H4 (cell line): ENCODE data around the gene PCSK4. TPM values are rescaled to one million over a fixed set of nuclear protein-coding genes. Genes with fewer than 3 reads are reported as not detected.
"Not testable (repeated sequence)": the region's sequence is repeated elsewhere in the genome, so short reads cannot be mapped to it uniquely, and the experiment has no call there.

ENCODE experiments used
- DNase-seq: peaks from one replicate; pipeline ENCODE4 v3.0.0-alpha.2; 2015; ENCODE audit warnings: low spot score
- total RNA-seq: library from RNA; depleted of rRNA; stranded (reverse); fragments of >200 nt; shearing (Covaris generic); gene quantifications from 2 replicates; pipeline ENCODE4 v1.2.3, GENCODE V29; 2014; rRNA removed

Gene PCSK4
- 0.31 TPM in 1 of 2 replicates, not detected in the other for total RNA-seq

- peak; percentile 88 for DNase-seq
These were observed at the start of gene PCSK4 for GRCh38 chr19:1490311-1491113. Gene PCSK4, minus strand, starts transcription at chr19:1490350. Its CDS starts 4 bp downstream, at chr19:1490346.

GRCh38 chr19:1539749-1540148, 49.6 kb upstream of the PCSK4 start:
- not testable (repeated sequence) for DNase-seq

- no peak for DNase-seq
These were observed 48.8 kb upstream of the PCSK4 start for GRCh38 chr19:1538978-1539377.

GRCh38 chr19:1535699-1536098, 45.5 kb upstream of the PCSK4 start:
- not testable (repeated sequence) for DNase-seq

GRCh38 chr19:1534972-1535371, 44.8 kb upstream of the PCSK4 start:
- DNase-seq = no peak

- DNase-seq = no peak
These were observed 43.5 kb upstream of the PCSK4 start for GRCh38 chr19:1533510-1534150.

GRCh38 chr19:1532003-1532402, 41.9 kb upstream of the PCSK4 start:
- DNase-seq = no peak

GRCh38 chr19:1531587-1531986, 41.4 kb upstream of the PCSK4 start:
- DNase-seq = no peak

- DNase-seq = not testable (repeated sequence)
These were observed 40.7 kb upstream of the PCSK4 start for GRCh38 chr19:1530856-1531255.

GRCh38 chr19:1529430-1529816, 39.3 kb upstream of the PCSK4 start:
- no peak for DNase-seq

GRCh38 chr19:1528596-1529429, 38.7 kb upstream of the PCSK4 start:
- no peak for DNase-seq

GRCh38 chr19:1527650-1528309, 37.6 kb upstream of the PCSK4 start:
- no peak for DNase-seq

GRCh38 chr19:1526979-1527649, 37.0 kb upstream of the PCSK4 start:
- DNase-seq = peak; percentile 1

GRCh38 chr19:1526066-1526778, 36.1 kb upstream of the PCSK4 start:
- DNase-seq = no peak

GRCh38 chr19:1525343-1525742, 35.2 kb upstream of the PCSK4 start:
- DNase-seq = no peak

GRCh38 chr19:1524972-1525325, 34.8 kb upstream of the PCSK4 start:
- DNase-seq = no peak

- DNase-seq = no peak
These were observed 34.3 kb upstream of the PCSK4 start for GRCh38 chr19:1524287-1524971.

GRCh38 chr19:1523412-1524286, 33.5 kb upstream of the PCSK4 start, which contains the start of gene PLK5:
Gene PLK5, plus strand, starts transcription at chr19:1524077. Its CDS starts 2,920 bp downstream, at chr19:1526997.
- DNase-seq = no peak

GRCh38 chr19:1522838-1523237, 32.7 kb upstream of the PCSK4 start:
- DNase-seq = no peak
